ENCODE measurements around the gene AHI1.

Gene AHI1

GRCh38 chr6:135534773-135535380, 37.3 kb upstream of the AHI1 start:
- no peak for TF ChIP-seq CTCF (IDR thresholded peaks at IDR 0.05; ENCODE audit: borderline replicate concordance, insufficient read depth, low read depth, low read length)
- no peak overlapping the region for H3K4me3 ChIP-seq (ENCODE audit: low read depth, low read length)

DNA sequence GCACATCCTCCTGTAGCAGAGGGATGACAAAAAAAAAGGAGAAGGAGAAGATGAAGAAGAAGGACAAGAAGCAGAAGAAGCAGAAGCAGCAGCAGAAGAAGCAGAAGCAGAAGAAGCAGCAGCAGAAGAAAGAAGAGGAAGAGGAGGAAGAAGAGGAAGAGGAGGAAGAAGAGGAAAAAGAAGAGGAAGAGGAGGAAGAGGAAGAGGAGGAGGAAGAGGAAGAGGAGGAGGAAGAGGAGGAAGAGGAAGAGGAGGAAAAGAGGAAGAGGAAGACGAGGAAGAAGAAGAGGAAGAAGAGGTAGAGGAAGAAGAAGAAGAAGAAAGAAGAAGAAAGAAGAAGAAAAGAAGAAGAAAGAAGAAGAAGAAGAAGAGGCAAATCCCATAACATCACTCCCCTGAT, 35.0 kb upstream of the AHI1 start:
- H3K4me3 ChIP-seq (ENCODE audit: low read depth, low read length) = no peak overlapping the region
- no peak for TF ChIP-seq CTCF (IDR thresholded peaks at IDR 0.05; ENCODE audit: borderline replicate concordance, insufficient read depth, low read depth, low read length)

- H3K4me3 ChIP-seq (ENCODE audit: low read depth, low read length) = no peak overlapping the region
These were observed 34.5 kb upstream of the AHI1 start for GRCh38 chr6:135531954-135532490.

DNA sequence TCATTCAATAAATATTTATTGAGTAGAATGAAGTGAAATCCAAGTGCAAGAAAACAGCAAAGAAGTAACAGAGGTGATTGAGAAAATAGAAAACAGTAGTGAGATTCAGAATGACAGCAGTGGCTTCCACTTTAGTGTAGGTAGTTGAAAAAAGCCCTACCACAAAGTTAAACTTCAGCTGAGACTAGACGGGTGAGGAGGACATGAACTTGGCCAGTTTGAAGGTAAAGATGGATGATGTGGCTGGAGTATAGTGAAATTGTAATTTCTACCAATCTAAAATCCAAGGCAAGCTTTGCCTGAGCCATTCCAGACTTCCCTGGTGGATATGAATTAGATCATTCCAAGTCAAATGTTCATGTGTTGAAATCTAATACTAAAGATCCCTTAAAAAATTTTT, 32.6 kb upstream of the AHI1 start:
- no peak for TF ChIP-seq CTCF (IDR thresholded peaks at IDR 0.05; ENCODE audit: borderline replicate concordance, insufficient read depth, low read depth, low read length)
- H3K4me3 ChIP-seq (ENCODE audit: low read depth, low read length) = no peak overlapping the region

More at GRCh38 chr6:135531954-135532490, 34.5 kb upstream of the AHI1 start:
- TF ChIP-seq CTCF (IDR thresholded peaks at IDR 0.05; ENCODE audit: borderline replicate concordance, insufficient read depth, low read depth, low read length) = no peak

DNA sequence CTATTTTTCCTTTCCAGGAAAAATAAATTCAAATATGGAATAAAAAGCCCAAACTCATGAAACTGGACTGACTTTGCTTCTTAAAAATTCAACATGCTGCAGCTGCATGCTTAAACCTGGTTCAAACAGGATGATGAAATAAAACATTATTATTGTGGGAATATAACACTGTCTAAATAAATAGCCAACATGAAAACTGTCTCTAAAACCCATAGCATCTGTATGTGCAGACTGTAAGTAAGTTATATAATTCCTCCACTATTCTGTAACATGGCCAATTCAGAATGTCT, 30.4 kb upstream of the AHI1 start:
- no peak overlapping the region for H3K4me3 ChIP-seq (ENCODE audit: low read depth, low read length)
- TF ChIP-seq CTCF (IDR thresholded peaks at IDR 0.05; ENCODE audit: borderline replicate concordance, insufficient read depth, low read depth, low read length) = no peak

- H3K4me3 ChIP-seq (ENCODE audit: low read depth, low read length) = no peak overlapping the region
- no peak for TF ChIP-seq CTCF (IDR thresholded peaks at IDR 0.05; ENCODE audit: borderline replicate concordance, insufficient read depth, low read depth, low read length)
These were observed 29.8 kb upstream of the AHI1 start for GRCh38 chr6:135527116-135527959.

DNA sequence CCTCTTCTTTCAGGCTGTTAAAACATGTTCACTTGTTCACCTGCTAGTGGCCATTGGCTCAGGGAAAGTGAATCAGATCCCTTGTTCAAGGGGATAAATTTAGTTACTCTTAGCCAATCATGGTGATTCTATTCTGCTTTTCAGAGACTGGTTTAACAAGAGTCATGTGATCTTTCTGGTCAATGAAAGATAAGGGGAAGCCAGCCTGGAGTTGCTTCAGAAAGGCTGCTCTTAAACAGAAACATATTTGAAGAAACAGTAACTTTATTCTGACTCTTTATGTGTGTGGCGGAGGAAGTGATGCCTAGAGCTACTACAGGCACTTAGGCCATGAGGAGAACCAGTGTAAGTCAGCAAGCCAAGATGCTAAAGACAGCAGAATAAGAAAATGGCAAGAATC, 28.1 kb upstream of the AHI1 start:
- H3K4me3 ChIP-seq (ENCODE audit: low read depth, low read length) = no peak overlapping the region
- no peak for TF ChIP-seq CTCF (IDR thresholded peaks at IDR 0.05; ENCODE audit: borderline replicate concordance, insufficient read depth, low read depth, low read length)

All from GM12875 (cell line).